ENCODE data around the gene THUMPD3. TPM values are rescaled to one million over a fixed set of nuclear protein-coding genes. Genes with fewer than 3 reads are reported as not detected.
A peak's percentile ranks its signal among the peaks of the same experiment; 100 is the strongest.

Gene THUMPD3
- total RNA-seq, 4 donors from 2014 or later = 31.8 to 42.3 (median 34.5) TPM

- Histone ChIP-seq H3K4me1 (peaks cover 10 to 22% of the 10 kb centered on the region in 2 donors), H3K36me3 (peaks cover 38 to 56% of the 10 kb centered on the region in 2 donors), H3K9me3 (no peaks in the 10 kb centered on the region), H3K4me3 (replicated peaks in 1 of 3) (no peak overlapping the region), H3K27ac (no peak overlapping the region), H3K27me3 (no peaks in the 10 kb centered on the region)
- 95 to 96% methylated on average over 5 of the region's 5 CpGs for WGBS, 2 donors
- no peak for TF ChIP-seq CTCF (IDR thresholded peaks at IDR 0.05)
- no peak for TF ChIP-seq POLR2A (IDR thresholded peaks at IDR 0.05)
- intact Hi-C loops (cut with DNase I) = no loop called here
- DNase-seq = no peak
Measured at GRCh38 chr3:9390265-9390888, 27.5 kb downstream of the THUMPD3 start.

- DNase-seq = no peak
- Histone ChIP-seq H3K27me3 (no peaks in the 10 kb centered on the region), H3K4me3 (replicated peaks in 1 of 3) (no peak overlapping the region), H3K27ac (no peak overlapping the region), H3K4me1 (peaks cover 13 to 24% of the 10 kb centered on the region in 2 donors), H3K36me3 (peaks cover 38 to 48% of the 10 kb centered on the region in 2 donors), H3K9me3 (no peaks in the 10 kb centered on the region)
- 44 to 51% methylated on average over 1 of the region's 1 CpG for WGBS, 2 donors
- intact Hi-C loops (cut with DNase I) = no loop called here
- TF ChIP-seq POLR2A (IDR thresholded peaks at IDR 0.05) (no peak), CTCF (IDR thresholded peaks at IDR 0.05) (no peak)
Measured at GRCh38 chr3:9392041-9392440, 29.2 kb downstream of the THUMPD3 start.

- Histone ChIP-seq H3K27ac (peak overlapping the region; percentile 96 to 99 (median 98)), H3K4me3 (replicated peaks in 1 of 3) (peak overlapping the region; percentile 41 to 79 (median 57)), H3K9me3 (no peaks in the 10 kb centered on the region), H3K36me3 (peaks cover 7 to 13% of the 10 kb centered on the region in 2 donors), H3K4me1 (peaks cover 32 to 35% of the 10 kb centered on the region in 2 donors), H3K27me3 (no peaks in the 10 kb centered on the region)
- WGBS, 2 donors = 10% methylated on average over 15 of the region's 15 CpGs
- no peak for TF ChIP-seq POLR2A (IDR thresholded peaks at IDR 0.05)
- no peak for TF ChIP-seq CTCF (IDR thresholded peaks at IDR 0.05)
- intact Hi-C loops (cut with DNase I) = no loop called here
- DNase-seq = no peak
Measured at GRCh38 chr3:9395570-9396300, 32.9 kb downstream of the THUMPD3 start.

GRCh38 chr3:9396301-9396631, 33.4 kb downstream of the THUMPD3 start:
- Histone ChIP-seq H3K4me1 (peaks cover 37 to 40% of the 10 kb centered on the region in 2 donors), H3K27me3 (no peaks in the 10 kb centered on the region), H3K36me3 (peaks cover 2 to 8% of the 10 kb centered on the region in 2 donors), H3K27ac (peak overlapping the region; percentile 96 to 99 (median 98)), H3K4me3 (replicated peaks in 1 of 3) (peak overlapping the region; percentile 41 to 79 (median 57)), H3K9me3 (no peaks in the 10 kb centered on the region)
- intact Hi-C loops (cut with DNase I) = no loop called here
- 0 to 2% methylated on average over 7 to 11 of the region's 25 CpGs for WGBS, 2 donors
- TF ChIP-seq CTCF (IDR thresholded peaks at IDR 0.05) = no peak
- peak in 1 of 2 donors; percentile 59 for TF ChIP-seq POLR2A (IDR thresholded peaks at IDR 0.05)
- peak; percentile 89 to 93 for DNase-seq
